Neural progenitor cell (in vitro differentiated cells): ENCODE data around the gene PPP2R3A. TPM values are rescaled to one million over a fixed set of nuclear protein-coding genes. Genes with fewer than 3 reads are reported as not detected.
"Not testable (repeated sequence)": the region's sequence is repeated elsewhere in the genome, so short reads cannot be mapped to it uniquely, and the experiment has no call there.

ENCODE experiments used
- DNase-seq: peaks from one replicate; pipeline ENCODE4 v3.0.0-alpha.2; 2016; ENCODE audit warnings: low spot score
- H2AFZ ChIP-seq: fragments of 200-600 bp; sonication (generic); replicated peaks from 2 replicates; pipeline ENCODE4 v1.6.1; 2016; ENCODE audit warnings: antibody characterized with exemption
- H3F3A ChIP-seq: fragments of 200-600 bp; sonication (generic); 2 replicates; pipeline ENCODE4 v1.6.1; 2016; ENCODE audit warnings: antibody characterized with exemption, low read depth
- H3K27ac ChIP-seq: fragments of 200-600 bp; sonication (generic); 2 replicates; pipeline ENCODE4 v1.5.1; 2016; ENCODE audit warnings: mild to moderate bottlenecking
- H3K27me3 ChIP-seq: fragments of 200-600 bp; sonication (generic); 2 replicates; pipeline ENCODE4 v1.6.1; 2016; ENCODE audit warnings: mild to moderate bottlenecking, moderate library complexity
- H3K36me3 ChIP-seq: fragments of 200-600 bp; sonication (generic); 2 replicates; pipeline ENCODE4 v1.5.1; 2016
- H3K4me1 ChIP-seq: fragments of 200-600 bp; sonication (generic); 2 replicates; pipeline ENCODE4 v1.6.1; 2016; ENCODE audit warnings: mixed run types
- H3K4me2 ChIP-seq: fragments of 200-600 bp; sonication (generic); 2 replicates; pipeline ENCODE4 v1.6.1; 2016
- H3K4me3 ChIP-seq: fragments of 200-600 bp; sonication (generic); 2 replicates; pipeline ENCODE4 v1.5.1; 2016
- H3K79me2 ChIP-seq: fragments of 200-600 bp; sonication (generic); 2 replicates; pipeline ENCODE4 v1.6.1; 2016; ENCODE audit warnings: low read depth
- H3K9ac ChIP-seq: fragments of 200-600 bp; sonication (generic); 2 replicates; pipeline ENCODE4 v1.6.1; 2016
- H3K9me3 ChIP-seq: fragments of 200-600 bp; sonication (generic); 2 replicates; pipeline ENCODE4 v1.5.1; 2016; ENCODE audit warnings: low read depth
- H4K20me1 ChIP-seq: fragments of 200-600 bp; sonication (generic); 2 replicates; pipeline ENCODE4 v1.6.1; 2016; ENCODE audit warnings: low read depth
- H3K27ac Mint-ChIP-seq: 3 replicates; pipeline ENCODE4 v1.8.0; 2021; ENCODE audit warnings: mixed read lengths
- H3K27me3 Mint-ChIP-seq: 2 replicates; pipeline ENCODE4 v1.8.0; 2022; ENCODE audit warnings: low read depth, mild to moderate bottlenecking, inconsistent platforms, moderate library complexity, mixed read lengths; ENCODE audit not compliant: insufficient read depth
- H3K36me3 Mint-ChIP-seq: 3 replicates; pipeline ENCODE4 v1.8.0; 2021; ENCODE audit warnings: mixed read lengths
- H3K4me1 Mint-ChIP-seq: 3 replicates; pipeline ENCODE4 v1.8.0; 2021; ENCODE audit warnings: mixed read lengths
- H3K4me3 Mint-ChIP-seq: 3 replicates; pipeline ENCODE4 v1.8.0; 2021; ENCODE audit warnings: mild to moderate bottlenecking, moderate library complexity, mixed read lengths
- H3K9me3 Mint-ChIP-seq: 3 replicates; pipeline ENCODE4 v1.8.0; 2020; ENCODE audit warnings: mixed read lengths
- CTCF ChIP-seq: fragments of 200-600 bp; sonication (generic); IDR thresholded peaks from 2 replicates; pipeline ENCODE4 v1.5.1; 2017; ENCODE audit warnings: antibody characterized with exemption, mild to moderate bottlenecking
- EZH2 ChIP-seq: fragments of 200-600 bp; sonication (generic); IDR thresholded peaks from 2 replicates; pipeline ENCODE4 v1.6.1; 2017; ENCODE audit warnings: antibody characterized with exemption, mild to moderate bottlenecking, moderate library complexity
- EZH2phosphoT487 ChIP-seq: fragments of 200-600 bp; sonication (generic); IDR thresholded peaks from 2 replicates; pipeline ENCODE4 v1.6.1; 2017; ENCODE audit warnings: antibody characterized with exemption
- total RNA-seq: library from RNA; depleted of rRNA; stranded (reverse); fragments of >200 nt; gene quantifications from 2 replicates; pipeline ENCODE4 v1.2.3, GENCODE V29; 2015; ENCODE audit warnings: low replicate concordance

PPP2R3A gene
- total RNA-seq, 1 donor from 2014 or later = 41.5 TPM

GRCh38 chr3:136075218-136075808 lies 109.8 kb downstream of the PPP2R3A start:
- peaks cover 2% of the 10 kb centered on the region for H3K36me3 Mint-ChIP-seq
- Histone ChIP-seq H3K9ac (no peak overlapping the region), H3K79me2 (no peaks in the 10 kb centered on the region), H3K4me3 (no peak overlapping the region), H3K36me3 (peaks cover 3% of the 10 kb centered on the region), H3K27ac (no peak overlapping the region), H4K20me1 (no peaks in the 10 kb centered on the region), H3K4me1 (no peaks in the 10 kb centered on the region), H3K27me3 (no peaks in the 10 kb centered on the region), H3K9me3 (no peaks in the 10 kb centered on the region), H2AFZ (no peak overlapping the region), H3K4me2 (no peak overlapping the region), H3F3A (no peaks in the 10 kb centered on the region)
- peak; percentile 99 for TF ChIP-seq CTCF
- TF ChIP-seq EZH2 = no peak
- no peak for TF ChIP-seq EZH2phosphoT487
- DNase-seq = peak; percentile 81
- H3K27ac Mint-ChIP-seq = no peak overlapping the region
- no peak overlapping the region for H3K4me3 Mint-ChIP-seq
- H3K27me3 Mint-ChIP-seq = no peaks in the 10 kb centered on the region
- H3K9me3 Mint-ChIP-seq = no peaks in the 10 kb centered on the region
- peaks cover 13% of the 10 kb centered on the region for H3K4me1 Mint-ChIP-seq

DNA sequence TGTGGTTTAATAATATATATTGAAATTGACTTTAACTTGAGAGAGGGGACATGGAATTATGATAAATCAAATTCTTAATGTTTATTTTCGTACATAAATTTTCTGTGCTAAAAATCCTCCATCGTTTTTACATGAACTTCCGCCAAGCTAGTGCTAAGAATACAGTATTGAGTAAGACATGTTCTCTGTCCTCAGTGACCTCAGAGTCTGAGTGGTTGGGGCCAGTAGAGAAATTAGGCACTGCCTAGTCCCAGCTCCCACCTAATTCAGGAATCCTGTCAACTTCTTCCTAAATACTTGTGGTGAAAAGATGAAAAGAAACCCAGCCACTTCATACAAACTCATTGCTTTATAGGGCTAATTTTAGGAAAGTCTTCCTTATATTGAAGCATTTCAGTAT lies 110.3 kb downstream of the PPP2R3A start:
- Mint-ChIP-seq H3K27me3 (no peaks in the 10 kb centered on the region), H3K27ac (no peak overlapping the region), H3K4me3 (no peak overlapping the region), H3K4me1 (peaks cover 13% of the 10 kb centered on the region), H3K9me3 (no peaks in the 10 kb centered on the region), H3K36me3 (peaks cover 5% of the 10 kb centered on the region)
- Histone ChIP-seq H3K9ac (no peak overlapping the region), H3K4me2 (no peak overlapping the region), H4K20me1 (no peaks in the 10 kb centered on the region), H3K27me3 (no peaks in the 10 kb centered on the region), H3K27ac (no peak overlapping the region), H3K4me3 (no peak overlapping the region), H2AFZ (no peak overlapping the region), H3F3A (no peaks in the 10 kb centered on the region), H3K36me3 (peaks cover 5% of the 10 kb centered on the region), H3K4me1 (no peaks in the 10 kb centered on the region), H3K79me2 (no peaks in the 10 kb centered on the region), H3K9me3 (no peaks in the 10 kb centered on the region)
- TF ChIP-seq EZH2phosphoT487 (no peak), CTCF (no peak), EZH2 (no peak)
- DNase-seq = no peak

DNA sequence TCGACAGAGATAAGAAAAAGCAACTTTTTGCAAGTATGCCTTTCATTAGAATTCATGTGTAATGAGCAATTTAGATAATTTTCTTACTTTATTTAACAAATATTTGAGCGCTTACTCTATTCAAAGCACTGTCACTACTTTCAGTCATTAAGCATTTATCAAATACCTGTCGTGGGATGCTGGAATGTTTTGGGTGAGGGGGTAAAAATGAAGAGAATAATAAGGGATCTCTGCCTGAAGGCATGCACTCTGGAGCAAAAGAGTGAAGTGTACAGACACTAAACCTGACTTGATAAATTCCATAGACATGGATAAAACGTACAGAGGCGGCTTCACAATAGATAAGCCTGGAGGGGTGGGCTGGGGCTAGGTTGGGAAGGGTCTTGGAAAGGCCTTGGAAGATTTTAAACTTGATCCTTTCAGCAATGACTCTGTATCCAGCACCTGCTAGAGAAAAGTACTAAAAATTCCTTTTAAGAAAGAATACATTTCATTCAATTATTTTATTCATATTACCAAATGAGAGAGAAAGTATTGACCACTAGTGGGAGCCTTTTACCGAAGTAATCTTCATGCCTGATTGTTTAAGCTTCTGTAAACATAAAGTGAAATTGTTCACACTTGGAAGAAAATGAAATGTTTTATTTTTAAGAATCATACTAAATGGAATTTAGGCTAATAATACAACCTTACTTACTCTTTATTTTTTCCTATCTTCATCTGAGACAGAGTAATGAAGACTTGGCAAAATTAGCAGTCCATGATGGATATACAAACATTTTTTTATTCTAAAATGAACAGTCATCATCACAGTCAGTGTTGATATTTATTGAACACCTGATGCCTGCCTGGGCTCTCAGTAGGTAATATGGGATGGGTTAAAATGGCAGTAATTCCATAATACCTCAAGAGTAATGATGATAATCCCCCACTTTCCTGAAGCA lies 113.2 kb downstream of the PPP2R3A start:
- H3K4me3 Mint-ChIP-seq = no peak overlapping the region
- Histone ChIP-seq H3K79me2 (no peaks in the 10 kb centered on the region), H3K27ac (no peak overlapping the region), H3K27me3 (no peaks in the 10 kb centered on the region), H3K4me1 (no peaks in the 10 kb centered on the region), H3K36me3 (peaks cover 22% of the 10 kb centered on the region), H3K9me3 (peaks cover 3% of the 10 kb centered on the region), H2AFZ (no peak overlapping the region), H3K4me2 (no peak overlapping the region), H4K20me1 (no peaks in the 10 kb centered on the region), H3K9ac (no peak overlapping the region), H3F3A (no peaks in the 10 kb centered on the region), H3K4me3 (no peak overlapping the region)
- peaks cover 5% of the 10 kb centered on the region for H3K9me3 Mint-ChIP-seq
- TF ChIP-seq EZH2 (no peak), EZH2phosphoT487 (no peak), CTCF (peak; percentile 54)
- H3K4me1 Mint-ChIP-seq = peaks cover 5% of the 10 kb centered on the region
- H3K36me3 Mint-ChIP-seq = peaks cover 19% of the 10 kb centered on the region
- no peak for DNase-seq
- no peak overlapping the region for H3K27ac Mint-ChIP-seq
- H3K27me3 Mint-ChIP-seq = peaks cover 1% of the 10 kb centered on the region

- H3K9me3 ChIP-seq, H4K20me1 ChIP-seq: not testable (repeated sequence)
Observed at GRCh38 chr3:136083641-136084382, 118.3 kb downstream of the PPP2R3A start.

GRCh38 chr3:136085067-136085466 lies 119.5 kb downstream of the PPP2R3A start:
- H3K27ac ChIP-seq, H2AFZ ChIP-seq, H3K4me3 ChIP-seq, H3F3A ChIP-seq, H3K27me3 Mint-ChIP-seq, H3K4me1 Mint-ChIP-seq, H3K4me3 Mint-ChIP-seq, H4K20me1 ChIP-seq, H3K79me2 ChIP-seq, H3K27ac Mint-ChIP-seq, H3K4me1 ChIP-seq, H3K27me3 ChIP-seq, H3K9ac ChIP-seq, H3K9me3 ChIP-seq, DNase-seq, H3K4me2 ChIP-seq: not testable (repeated sequence)
- H3K9me3 Mint-ChIP-seq = peaks cover 22% of the 10 kb centered on the region
- peaks cover 50% of the 10 kb centered on the region for H3K36me3 Mint-ChIP-seq
- H3K36me3 ChIP-seq = peaks cover 34% of the 10 kb centered on the region

More at GRCh38 chr3:136083641-136084382, 118.3 kb downstream of the PPP2R3A start:
- H3K4me1 Mint-ChIP-seq, H3K27ac ChIP-seq, H3K4me1 ChIP-seq, H3F3A ChIP-seq, DNase-seq, H3K4me3 Mint-ChIP-seq, H2AFZ ChIP-seq, H3K9ac ChIP-seq, H3K4me3 ChIP-seq, H3K27ac Mint-ChIP-seq, H3K4me2 ChIP-seq, H3K27me3 ChIP-seq, H3K79me2 ChIP-seq, H3K27me3 Mint-ChIP-seq: not testable (repeated sequence)
- H3K9me3 Mint-ChIP-seq = peaks cover 21% of the 10 kb centered on the region
- H3K36me3 Mint-ChIP-seq = peaks cover 49% of the 10 kb centered on the region
- peaks cover 35% of the 10 kb centered on the region for H3K36me3 ChIP-seq
